Activated CD8-positive, alpha-beta memory T cell treated with anti-CD3 and anti-CD28 coated beads, Interleukin-2, amount 50 U/mL, for 48 hours (primary cell): ENCODE data around the gene ZBTB24.
"Not testable (repeated sequence)": the region's sequence is repeated elsewhere in the genome, so short reads cannot be mapped to it uniquely, and the experiment has no call there.

Source experiments
- DNase-seq: peaks from one replicate; pipeline ENCODE4 v3.0.0-alpha.2; 2020

ZBTB24 gene

GRCh38 chr6:109467696-109468095 is 15.3 kb downstream of the ZBTB24 start:
- no peak for DNase-seq

- peak; percentile 3 for DNase-seq
Measured at GRCh38 chr6:109466212-109466923, 16.7 kb downstream of the ZBTB24 start.

GRCh38 chr6:109465772-109466171 is 17.2 kb downstream of the ZBTB24 start:
- peak; percentile 44 for DNase-seq

GRCh38 chr6:109461733-109462526 is 21.1 kb downstream of the ZBTB24 start:
- no peak for DNase-seq

- DNase-seq, result not testable (repeated sequence)
Measured at GRCh38 chr6:109461205-109461604, 21.8 kb downstream of the ZBTB24 start.

GRCh38 chr6:109460161-109460829 is 22.7 kb downstream of the ZBTB24 start:
- peak; percentile 17 for DNase-seq

GRCh38 chr6:109458774-109459531 is 24.1 kb downstream of the ZBTB24 start:
- DNase-seq, result peak; percentile 64

GRCh38 chr6:109457562-109457996 is 25.4 kb downstream of the ZBTB24 start:
- peak; percentile 33 for DNase-seq

- peak; percentile 49 for DNase-seq
Measured at GRCh38 chr6:109456710-109457561, 26.1 kb downstream of the ZBTB24 start.

- DNase-seq, result no peak
Measured at GRCh38 chr6:109456111-109456583, 26.9 kb downstream of the ZBTB24 start.

- DNase-seq, result peak; percentile 83
Measured at GRCh38 chr6:109455437-109456110, 27.4 kb downstream of the ZBTB24 start, which contains the start of gene MICAL1. TSS of gene MICAL1 (minus strand) at chr6:109455772. CDS start at chr6:109454196, 1,576 bp downstream.

GRCh38 chr6:109454496-109455436 is 28.3 kb downstream of the ZBTB24 start:
- peak; percentile 79 for DNase-seq

- no peak for DNase-seq
Measured at GRCh38 chr6:109453594-109454495, 29.2 kb downstream of the ZBTB24 start.

GRCh38 chr6:109453156-109453555 is 29.9 kb downstream of the ZBTB24 start:
- DNase-seq, result no peak

GRCh38 chr6:109452181-109452580 is 30.8 kb downstream of the ZBTB24 start:
- no peak for DNase-seq

GRCh38 chr6:109451376-109451775 is 31.6 kb downstream of the ZBTB24 start:
- no peak for DNase-seq

- DNase-seq, result no peak
Measured at GRCh38 chr6:109450801-109451200, 32.2 kb downstream of the ZBTB24 start.
